ENCODE data around the gene CYP46A1.

CYP46A1 gene

DNA sequence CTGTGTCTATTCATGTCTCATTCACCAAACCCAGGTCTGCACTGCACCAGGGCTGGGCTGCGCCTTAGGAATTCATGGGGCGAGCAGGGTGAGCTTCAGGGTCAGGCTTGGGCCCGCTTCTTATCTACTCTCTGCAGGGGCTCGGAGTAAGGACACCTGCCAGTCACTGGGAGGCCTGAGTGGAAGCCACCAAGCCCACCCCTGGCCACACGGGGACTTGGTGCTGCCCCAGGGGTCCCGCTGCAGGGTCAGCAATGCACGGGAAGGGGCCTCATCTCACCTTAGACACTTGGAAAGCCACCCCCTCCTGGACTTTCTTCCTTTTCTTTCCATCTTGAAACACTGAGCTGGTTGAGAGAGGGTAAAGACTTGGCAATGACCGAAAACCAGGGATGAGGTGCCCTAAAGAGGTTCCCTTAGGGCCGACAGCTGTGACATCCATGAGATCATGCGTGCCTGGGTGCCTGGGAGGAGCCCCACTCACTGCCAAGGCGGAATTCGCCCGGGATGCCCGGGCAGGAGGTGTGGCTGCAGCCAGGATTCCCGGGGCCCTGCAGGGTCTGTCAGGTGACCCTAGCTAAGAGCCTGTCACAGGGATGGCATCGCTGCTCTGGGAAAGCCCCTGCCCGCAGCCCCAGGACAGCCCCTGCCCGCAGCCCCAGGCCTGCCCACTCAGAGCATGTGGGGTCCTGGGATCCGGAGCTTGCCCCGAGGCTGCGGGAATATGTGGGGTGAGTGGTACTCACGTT, 63.7 kb downstream of the CYP46A1 start:
- no peak for DNase-seq

DNA sequence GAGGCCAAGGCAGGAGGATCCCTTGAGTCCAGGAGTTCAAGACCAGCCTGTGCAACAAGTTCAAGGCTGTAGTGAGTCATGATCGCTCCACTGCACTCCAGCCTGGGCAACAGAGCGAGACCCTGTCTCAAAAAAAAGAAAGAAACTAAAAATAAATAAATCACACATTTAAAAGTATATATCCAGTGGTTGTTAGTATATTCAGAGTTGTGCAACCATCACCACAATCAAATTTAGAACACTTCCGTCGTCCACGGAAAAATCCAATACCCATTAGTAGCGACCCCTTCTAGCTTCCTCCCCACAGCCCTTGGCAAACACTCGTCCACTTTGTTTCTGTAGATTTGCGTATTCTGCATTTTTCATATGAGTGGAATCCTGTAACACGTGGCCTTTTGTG, 64.4 kb downstream of the CYP46A1 start:
- DNase-seq: no peak

DNA sequence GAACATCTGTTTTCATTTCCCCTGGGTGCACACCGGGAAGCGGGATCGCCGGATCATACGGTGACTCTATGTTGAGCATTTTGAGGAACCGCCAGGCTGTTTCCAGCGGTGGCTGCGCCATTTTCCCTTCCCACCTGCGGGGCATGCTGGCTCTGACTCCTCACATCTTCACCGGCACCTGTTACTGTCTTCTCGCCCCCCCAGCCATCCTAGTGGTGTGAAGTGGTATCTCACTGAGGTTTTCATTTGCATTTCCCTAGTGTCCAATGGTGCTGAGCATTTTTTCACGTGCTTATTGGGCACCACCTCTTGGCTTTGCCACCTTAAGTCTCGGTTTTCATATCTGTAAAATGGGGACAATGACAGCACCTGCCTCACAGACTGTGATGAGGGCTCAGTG, 65.0 kb downstream of the CYP46A1 start:
- DNase-seq: peak in 1 of 2 experiments; percentile 21

DNA sequence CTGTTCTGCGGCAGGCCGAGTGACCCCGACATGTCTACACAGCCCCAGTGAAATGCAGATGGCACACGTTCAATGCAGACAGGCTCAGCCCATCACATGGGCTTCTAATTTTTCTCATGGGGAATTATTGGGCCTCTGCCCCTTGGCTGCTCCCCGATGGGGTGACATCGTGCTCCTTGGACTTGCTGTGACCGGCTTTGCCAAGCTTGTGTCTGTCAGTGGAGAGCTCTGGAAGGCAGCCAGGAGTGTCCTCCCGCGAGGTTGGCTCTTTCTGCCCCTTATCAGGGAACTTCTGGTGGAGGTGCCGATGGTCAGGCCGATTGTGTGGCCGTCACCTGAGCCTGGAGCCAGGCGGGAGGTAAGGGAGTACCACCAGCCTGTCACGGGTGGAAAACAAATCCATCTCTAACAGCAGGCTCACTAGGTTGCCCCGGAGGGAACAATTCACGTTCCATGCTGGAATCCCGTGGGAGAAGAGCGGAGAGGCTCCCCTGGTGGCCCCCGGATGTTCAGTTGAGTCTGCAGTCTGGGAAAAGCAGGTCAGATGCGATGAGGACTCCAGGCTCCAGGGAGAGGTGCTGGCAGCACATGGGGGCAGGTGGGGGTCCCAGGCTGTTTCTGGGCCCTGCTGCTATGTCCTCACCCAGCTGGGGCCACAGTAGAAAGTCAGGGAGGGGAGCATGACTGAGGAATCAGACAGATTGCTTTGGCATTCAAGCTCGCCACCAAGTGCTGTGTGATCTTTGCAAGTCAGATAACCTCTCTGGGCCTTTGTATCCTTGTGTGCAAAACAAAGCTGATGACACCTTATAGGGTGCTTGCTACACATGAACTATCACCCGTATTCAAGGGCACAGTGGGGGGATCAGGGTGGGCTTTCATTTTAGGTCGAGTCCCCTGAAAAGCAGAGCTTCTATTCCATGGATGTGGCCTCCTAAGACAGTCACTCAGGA, 65.9 kb downstream of the CYP46A1 start:
- no peak for DNase-seq

DNA sequence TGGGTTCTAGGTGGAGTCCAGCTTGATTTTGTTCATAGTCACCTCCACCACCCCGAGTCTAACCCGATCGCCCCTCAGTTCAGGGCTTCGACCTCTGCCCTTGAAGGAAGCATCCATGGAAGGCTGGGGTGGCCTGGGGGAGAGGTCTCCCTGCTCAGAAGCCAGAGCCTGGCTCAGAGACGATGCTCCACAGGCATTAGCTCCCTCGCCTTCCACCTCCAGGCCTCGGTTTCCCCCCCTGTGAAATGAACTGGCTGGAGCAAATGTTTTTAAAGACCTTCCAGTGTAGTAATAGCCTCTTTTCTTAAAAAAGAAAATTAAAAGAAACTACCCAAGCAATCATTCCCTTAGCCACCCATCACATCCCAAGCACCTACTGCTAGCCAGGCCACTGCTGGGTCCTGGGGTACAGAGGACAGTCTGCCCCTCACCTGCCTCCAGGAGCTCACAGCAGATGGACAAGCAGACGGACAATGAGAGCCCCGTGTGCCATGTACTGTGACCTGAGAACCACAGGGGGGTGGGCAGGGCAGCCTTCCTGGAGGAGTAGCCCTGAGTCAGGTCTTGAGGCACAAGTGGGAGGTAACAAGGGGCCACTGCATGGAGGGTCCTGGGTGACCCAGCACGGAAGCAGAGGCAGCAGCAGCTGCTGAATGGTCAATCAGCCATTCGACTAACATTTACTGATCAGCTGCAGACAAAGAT, 66.8 kb downstream of the CYP46A1 start:
- DNase-seq: no peak

DNA sequence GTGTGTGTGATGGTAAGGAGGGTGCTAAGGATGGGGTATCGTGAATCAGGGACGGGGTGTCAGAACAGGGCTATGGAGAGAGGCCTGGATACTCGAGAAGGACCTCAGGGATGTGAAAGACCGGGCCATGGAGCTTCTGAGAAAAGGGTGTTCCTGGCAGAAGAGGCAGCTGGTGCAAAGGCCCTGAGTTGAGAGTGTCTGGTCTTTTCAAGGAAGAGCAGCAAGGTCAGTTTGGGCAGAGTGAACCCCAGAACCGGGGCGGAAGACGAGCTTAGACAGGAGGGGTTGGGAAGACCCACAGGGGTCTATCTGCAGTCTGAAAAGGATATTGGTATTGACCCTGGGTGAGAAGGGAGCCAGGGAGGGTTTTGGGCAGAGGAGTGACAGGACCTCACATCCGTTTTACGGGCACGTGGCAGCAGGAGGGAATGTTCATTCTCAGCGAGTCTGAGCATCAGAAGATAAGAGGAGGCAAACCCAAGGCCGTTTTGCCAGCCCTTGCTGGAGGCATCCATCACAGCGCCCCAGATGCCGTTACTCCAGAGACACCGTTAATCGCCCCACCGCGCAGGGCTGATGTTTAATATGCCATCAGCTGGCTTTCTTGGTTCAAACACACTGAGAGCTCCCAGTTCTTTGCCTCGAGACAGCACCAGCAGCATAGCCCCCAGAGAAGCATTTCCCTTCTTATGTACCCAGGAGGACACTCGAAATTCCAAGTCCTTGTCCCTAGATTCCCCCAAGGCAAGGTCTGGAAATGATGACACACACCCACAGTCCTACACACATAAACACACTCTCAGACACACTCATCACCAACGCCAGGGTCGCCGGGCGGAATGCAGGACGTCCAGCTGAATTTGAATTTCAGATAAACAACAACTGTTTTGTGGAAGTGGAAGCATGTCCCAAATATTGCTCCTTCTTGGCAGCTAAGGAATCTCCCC, 67.7 kb downstream of the CYP46A1 start:
- no peak for DNase-seq

DNA sequence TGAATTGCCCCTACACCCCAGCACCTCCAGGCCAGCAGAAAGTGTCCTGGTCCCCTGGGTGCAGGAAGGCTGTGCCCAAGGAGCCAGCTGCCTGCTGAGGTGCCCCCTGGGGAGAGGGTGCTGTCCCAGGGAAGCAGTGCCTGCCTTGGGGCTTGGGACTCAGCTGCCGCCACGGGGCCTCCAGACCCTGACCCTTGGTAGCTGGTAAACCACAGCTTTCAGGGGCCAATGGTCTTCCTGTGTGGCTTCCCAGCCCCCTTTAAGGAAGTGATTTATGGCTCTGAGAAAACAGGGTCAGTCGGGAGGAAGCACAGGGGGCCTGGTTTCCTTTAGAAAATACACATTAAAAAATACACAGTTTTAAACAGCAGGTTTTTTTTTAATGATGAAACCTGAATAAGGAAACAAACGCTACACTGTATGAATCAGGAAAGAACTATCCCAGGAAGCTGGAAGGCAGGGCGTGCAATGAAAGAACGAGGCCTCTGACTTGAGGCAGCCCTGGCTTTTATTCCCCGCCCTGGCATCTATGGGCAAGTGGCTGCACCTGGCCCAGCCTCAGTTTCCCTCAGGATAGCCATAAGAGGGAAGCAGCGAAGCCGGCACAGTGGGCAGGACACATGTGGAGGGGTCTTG, 68.5 kb downstream of the CYP46A1 start:
- DNase-seq: peak; percentile 27 to 40

DNA sequence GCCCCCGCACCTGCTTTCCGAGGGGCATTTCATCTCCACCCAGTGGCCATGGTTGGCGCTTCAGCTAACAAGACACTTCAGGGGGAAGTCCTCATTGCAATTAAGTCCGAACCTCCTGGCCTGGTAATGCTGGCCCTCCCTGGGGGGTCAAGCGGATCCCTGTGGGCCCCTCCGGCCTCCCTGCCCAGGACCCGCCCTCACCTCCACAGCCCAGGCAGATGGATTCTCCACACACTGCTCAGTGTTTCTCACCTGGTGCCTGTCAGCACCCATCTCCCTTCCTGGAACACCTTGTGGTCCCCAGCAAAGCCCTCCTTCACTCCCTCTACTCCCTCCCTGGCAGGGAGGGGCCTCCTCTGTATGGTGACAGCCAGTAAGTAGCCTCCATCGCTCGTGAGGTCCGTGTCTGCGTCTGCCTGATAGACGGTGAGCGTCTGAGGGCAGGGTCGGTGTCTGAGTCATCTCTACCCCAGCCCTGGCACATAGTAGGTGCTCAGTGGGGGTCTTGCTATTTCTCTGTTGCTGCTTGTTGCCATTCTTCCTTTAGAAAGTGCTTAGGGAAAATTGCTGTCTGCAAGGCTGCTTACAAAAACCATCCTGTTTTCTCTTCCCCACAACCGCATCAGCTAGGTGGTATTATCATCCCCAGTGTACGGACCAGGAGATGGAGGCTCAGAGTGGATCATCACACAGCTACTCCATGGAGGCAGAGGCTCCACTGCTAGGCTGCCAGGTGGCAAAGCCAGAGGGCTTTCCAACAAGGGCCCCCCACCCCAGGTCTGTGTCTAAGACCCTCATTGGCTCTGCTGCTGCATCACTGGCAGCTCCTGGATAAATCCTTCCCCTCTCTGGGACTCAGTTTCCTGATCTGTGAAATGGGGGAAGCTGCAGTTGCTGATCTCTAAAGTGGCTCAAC, 69.4 kb downstream of the CYP46A1 start:
- no peak for DNase-seq

DNA sequence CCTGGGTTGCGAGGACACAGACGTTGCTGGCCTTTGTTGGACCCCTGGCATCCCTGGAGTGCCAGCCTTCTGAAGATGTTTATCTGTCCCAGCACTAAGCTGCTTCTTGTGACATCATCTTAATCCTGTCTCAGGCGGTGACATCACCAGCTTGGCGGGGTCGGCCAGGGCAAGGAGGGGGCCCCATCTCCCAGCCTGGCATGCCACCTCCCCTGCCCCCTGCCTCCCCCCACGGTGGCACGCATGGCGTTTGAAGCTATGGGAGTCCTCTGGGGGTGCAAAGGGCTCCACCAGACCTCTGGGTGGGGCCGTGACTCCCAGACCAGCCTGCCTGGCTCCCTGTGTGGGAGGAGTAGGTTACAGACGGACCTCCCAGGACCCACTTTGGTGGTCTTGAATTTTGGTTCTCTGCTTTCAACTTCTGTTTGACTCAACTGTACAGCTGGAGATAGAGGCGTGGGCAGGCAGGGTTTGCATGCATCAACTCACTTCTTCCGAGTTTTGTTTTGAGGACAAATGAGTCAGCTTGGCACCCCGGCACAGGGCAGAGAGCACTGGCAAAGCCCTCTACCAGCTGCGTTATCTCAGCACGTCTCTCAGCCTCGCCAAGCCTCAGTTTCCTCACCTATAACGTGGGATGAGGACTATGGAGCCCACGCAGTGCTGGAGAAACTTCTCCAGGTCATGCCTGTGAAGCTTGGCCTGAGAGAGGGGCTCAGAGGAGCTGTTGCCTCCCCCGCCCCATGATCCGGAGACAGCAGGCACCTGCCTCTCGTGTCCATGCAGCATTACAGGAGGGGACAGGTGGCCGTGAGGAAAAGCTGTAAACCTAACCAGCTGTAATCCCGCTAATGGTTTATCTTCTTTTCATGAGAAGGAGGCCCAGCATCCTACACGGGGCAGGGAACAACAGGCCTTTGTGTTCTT, 70.3 kb downstream of the CYP46A1 start:
- DNase-seq: no peak

DNA sequence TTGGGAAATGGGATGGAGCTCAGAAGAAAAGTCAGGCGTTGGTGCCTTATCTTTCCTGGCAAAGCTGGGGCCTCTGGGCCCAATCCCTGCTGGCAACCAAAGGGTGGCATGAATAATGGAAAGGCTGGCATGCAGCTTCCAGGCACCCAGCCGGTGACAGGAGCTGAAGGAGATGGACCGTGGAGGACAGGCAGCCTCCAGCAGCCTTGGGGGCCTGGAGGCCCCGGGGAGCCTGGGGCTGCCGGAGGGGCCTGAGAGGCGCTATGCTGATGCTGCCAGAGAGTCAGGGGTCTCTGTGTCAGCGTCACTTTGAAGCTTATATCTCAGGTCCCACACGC, 70.9 kb downstream of the CYP46A1 start:
- no peak for DNase-seq

DNA sequence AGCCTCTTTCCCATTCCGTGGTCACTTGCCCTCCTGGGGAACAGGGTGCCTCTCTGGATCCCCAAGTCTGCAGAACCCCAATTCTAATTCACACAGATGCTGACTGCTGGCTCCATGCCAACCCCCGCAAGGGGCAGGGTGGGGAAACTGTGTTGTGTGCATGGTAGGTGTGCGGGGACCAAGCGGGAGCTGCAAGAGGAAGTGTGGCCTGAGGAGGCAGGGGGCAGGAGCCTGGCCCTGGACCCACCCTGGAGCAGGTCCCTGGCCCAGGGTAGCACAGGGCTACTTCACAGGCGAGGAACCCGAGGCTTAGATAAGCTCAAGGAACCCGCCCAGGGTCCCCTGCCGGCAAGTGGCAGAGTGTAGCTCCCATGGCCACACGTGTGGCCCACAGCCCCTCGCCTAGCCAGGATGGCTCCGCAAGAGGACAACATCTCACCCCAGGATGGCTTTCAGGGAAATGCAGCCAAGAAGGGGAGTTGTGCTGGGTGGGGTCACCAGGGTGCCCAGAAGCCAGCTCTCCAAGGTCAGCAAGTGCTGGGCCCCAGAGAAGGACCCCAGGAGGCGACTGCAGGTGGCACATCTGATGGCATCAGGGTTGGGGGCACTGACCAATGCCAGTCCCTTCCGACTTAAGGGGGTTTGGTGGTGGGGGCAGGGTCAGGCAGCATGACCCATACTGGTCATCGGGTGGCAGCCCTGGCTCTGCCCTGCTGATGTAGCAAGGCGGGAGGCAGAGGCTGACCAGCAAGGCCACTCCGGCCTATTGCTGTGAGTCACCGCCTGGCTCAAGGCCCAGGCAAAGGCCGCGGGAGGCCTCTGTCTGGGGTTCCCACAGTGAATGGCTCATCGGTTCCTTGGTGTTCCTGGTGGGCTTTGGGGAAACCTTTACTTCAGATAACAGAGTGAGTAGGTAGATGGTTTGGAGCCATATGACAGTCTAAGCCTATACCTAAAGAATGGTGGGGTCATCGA, 71.8 kb downstream of the CYP46A1 start:
- DNase-seq: no peak

DNA sequence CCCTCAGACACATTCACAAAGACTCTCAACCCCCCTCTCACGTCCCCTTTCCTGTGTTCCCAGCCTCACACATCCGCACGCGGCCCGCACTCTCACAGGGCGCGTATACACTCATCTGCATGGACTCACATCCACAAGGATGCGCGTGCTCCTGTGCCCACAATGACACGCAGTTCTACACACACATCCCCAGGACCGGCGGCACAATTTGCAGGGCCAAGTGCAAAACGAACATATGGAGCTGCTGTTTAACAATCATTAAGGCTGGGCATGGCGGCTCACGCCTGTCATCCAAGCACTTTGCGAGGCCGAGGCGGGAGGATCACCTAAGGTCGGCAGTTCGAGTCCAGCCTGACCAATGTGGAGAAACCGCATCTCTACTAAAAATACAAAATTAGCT, 72.7 kb downstream of the CYP46A1 start:
- DNase-seq: no peak

DNA sequence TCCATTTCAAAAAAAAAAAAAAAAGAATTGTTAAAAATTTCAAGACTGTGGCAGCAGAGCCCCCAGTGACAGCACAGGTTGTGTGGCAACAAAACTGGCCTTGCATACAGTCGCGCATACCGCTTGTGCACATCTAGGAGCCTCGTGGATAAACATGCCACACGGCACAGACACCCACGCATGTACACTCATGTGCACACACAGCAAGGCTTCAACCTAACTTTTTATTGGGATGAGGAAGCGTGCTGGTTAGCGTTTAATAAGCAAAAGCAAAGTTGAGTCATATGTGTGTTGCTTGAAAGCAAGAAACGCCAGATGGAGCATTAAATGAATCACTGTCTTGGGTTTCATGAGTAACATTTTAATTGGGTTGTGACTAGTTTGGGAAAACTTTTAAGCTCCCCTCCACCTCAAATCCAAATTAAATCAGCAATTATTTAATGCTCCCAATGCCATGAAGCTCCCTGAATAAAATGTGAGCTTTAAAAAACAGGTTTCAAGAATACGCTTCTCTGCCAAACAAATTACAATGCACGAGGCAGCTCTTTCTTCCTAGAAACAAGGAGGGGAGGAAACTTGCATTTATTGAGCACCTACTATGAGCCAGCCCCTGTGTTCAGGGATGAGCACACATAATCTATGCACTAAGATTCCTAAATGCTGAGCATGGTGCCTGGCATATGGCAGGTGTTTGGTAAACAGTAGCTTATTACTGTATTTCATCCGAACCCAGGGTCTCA, 73.4 kb downstream of the CYP46A1 start:
- no peak for DNase-seq

DNA sequence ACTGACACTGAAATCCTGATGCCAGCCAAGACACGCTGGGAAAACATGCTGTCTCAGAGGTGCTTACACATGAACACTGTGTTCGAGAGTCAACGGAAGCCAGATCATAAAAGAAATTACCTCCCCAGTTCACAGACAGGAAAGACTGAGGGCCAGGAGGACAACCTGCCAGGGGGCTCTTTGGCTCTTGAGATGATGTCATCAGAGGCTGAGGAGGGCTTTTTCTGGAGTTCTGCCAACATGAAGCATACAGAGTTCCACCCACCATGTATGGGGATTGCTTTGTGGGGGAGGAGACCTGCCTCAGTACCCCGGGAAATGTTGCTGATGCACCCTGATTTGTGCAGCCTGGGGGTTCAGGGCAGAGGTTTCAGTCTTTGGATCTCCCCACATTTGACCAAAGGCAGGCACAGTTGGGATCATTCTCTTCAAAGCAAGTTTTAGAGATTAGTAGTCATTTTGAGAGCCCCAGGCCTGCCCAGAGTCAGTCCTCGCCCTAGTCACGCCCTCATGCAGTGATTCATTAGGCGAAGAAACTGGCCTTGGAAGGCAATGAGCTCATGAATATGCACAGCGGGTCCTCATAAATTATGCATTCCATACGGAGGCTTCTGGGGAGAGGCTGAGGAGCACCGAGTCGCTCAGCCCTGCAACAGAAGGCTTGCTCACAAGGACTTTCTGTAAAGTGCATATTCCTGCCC, 74.2 kb downstream of the CYP46A1 start:
- DNase-seq: no peak

DNA sequence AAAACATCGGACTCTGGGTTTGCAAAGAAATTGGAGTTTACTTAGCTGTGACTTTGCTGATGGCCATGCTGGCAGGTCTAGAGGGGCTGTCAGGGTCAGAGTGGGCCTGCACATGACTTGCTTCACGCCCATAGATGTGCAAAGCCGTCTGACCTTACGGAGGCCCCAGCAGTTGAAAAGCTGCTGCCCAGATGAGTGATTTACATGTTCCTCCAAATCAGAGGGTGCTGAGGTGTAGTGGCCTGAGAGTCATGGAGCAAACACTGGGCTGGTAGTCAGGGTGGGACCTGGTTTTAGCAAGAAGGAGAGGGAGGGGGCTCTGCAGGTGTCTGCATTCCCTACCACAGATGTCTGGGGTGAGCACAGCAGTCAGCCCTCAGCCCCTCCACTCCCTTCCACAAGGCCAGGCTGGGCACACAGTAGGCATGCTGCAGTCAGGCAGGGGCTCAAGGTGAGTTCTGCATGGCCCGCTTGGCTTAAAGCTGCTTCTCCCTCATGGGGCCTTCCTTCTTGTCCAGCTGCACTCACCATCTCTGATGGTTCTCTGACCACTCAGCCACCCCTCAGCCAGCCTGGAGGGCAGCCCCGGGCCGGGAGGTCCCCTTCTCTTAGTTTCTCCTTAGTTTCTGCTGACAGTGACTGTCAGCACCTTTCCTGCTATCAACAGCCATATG, 74.9 kb downstream of the CYP46A1 start:
- no peak for DNase-seq

DNA sequence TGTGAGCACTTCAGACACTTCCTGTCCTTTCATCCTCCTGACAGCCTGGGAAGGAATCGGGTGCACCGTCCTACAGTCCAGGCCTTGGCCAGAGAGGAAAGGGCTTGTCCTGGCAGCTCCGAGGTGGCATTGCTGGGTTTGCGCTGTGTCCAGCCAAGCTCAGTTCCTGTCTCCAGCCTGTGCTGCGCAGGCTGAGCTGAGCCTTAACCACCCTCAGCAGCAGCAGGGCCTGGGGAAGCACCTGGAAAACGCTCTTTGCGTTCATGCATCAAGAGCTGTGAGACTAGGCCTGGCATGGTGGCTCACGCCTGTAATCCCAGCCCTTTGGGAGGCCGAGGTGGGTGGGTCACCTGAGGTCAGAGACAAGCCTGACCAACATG, 75.4 kb downstream of the CYP46A1 start:
- no peak for DNase-seq
